Left lung (tissue), 10 donors: Measurements from ENCODE around the gene UHRF2. TPM values are rescaled to one million over a fixed set of nuclear protein-coding genes. Genes with fewer than 3 reads are reported as not detected.

Source experiments
- ATAC-seq: fragments of 200-7000 bp; cut with Tn5 transposase; one replicate; pipeline ENCODE4 v1.9.1; 2020; ENCODE audit warnings: moderate library complexity
- DNase-seq, 4 donors: peaks; one replicate each; pipeline ENCODE4 v3.0.0-alpha.2; 2013 to 2020
- H3K27ac ChIP-seq, 2 donors: fragments of 200-600 bp; sonication (generic) in 1 of 2; one replicate each; pipeline versions ENCODE4 v1.5.0 to v1.8.0; 2020 to 2021
- H3K27me3 ChIP-seq, 2 donors: fragments of 200-600 bp; sonication (generic) in 1 of 2; one replicate each; pipeline versions ENCODE4 v1.5.0 to v1.8.0; 2020 to 2021
- H3K36me3 ChIP-seq, 2 donors: fragments of 200-600 bp; sonication (generic) in 1 of 2; one replicate each; pipeline versions ENCODE4 v1.5.0 to v1.8.0; 2020 to 2021
- H3K4me1 ChIP-seq, 2 donors: fragments of 200-600 bp; one replicate each; pipeline ENCODE4 v1.8.0; 2021
- H3K4me3 ChIP-seq, 2 donors: fragments of 200-600 bp; sonication (generic) in 1 of 2; one replicate each; pipeline versions ENCODE4 v1.5.0 to v1.8.0; 2020 to 2021; ENCODE audit warnings: mild to moderate bottlenecking in 1 of 2
- H3K9me3 ChIP-seq, 2 donors: fragments of 200-600 bp; sonication (generic) in 1 of 2; one replicate each; pipeline versions ENCODE4 v1.5.0 to v1.8.0; 2020 to 2021
- CTCF ChIP-seq, 2 donors: fragments of 200-600 bp; sonication (generic) in 1 of 2; IDR thresholded peaks; one replicate each; pipeline versions ENCODE4 v1.5.0 to v1.8.0; 2021; ENCODE audit warnings: antibody characterized with exemption in 2 of 2
- intact Hi-C, 2 donors: fragments of 100-400 bp; cut with DNase I; formaldehyde crosslinking; loops; one replicate each; pipeline versions ENCODE4 v1.11.2 to v1.14.2; 2022
- polyA plus RNA-seq, 6 donors: library from polyadenylated mRNA; unstranded; fragments of 120-200 nt; gene quantifications; one replicate each; pipeline ENCODE4 v1.2.1, GENCODE V29; 2013; ENCODE audit not compliant: insufficient read length in 6 of 6
- total RNA-seq, 2 donors: library from RNA; stranded (reverse); fragmentation: NEBNext Ultra II Directional; extraction: Animal tissue kit (Norgen Biotek cat#: 25700); gene quantifications; one replicate each; pipeline ENCODE4 v1.2.1, GENCODE V29; 2021
- donor health status: DM: no; HTN: yes; CAD: no.
- donor health status: DM: no; HTN: no; CAD: no.

UHRF2 gene
- total and polyA plus RNA-seq, 8 donors, result 32.7 to 86.9 (median 67.4) TPM

- peaks cover 0 to 77% of the 10 kb centered on the region in 2 donors for H3K36me3 ChIP-seq
Observed at GRCh38 chr9:6498982-6499381, 86.0 kb downstream of the UHRF2 start.

GRCh38 chr9:6501526-6502210, 88.7 kb downstream of the UHRF2 start:
- Histone ChIP-seq H3K9me3 (no peaks in the 10 kb centered on the region), H3K27me3 (no peaks in the 10 kb centered on the region), H3K4me1 (no peaks in the 10 kb centered on the region), H3K36me3 (peaks cover 0 to 93% of the 10 kb centered on the region in 2 donors), H3K27ac (no peak overlapping the region), H3K4me3 (no peak overlapping the region)
- no peak for TF ChIP-seq CTCF (IDR thresholded peaks at IDR 0.05)
- no peak for ATAC-seq
- DNase-seq, result no peak
- intact Hi-C loops, result no loop called here

More at GRCh38 chr9:6498982-6499381, 86.0 kb downstream of the UHRF2 start:
- DNase-seq (no peak), ATAC-seq (no peak)
- Histone ChIP-seq H3K4me3 (no peak overlapping the region), H3K9me3 (no peaks in the 10 kb centered on the region), H3K4me1 (no peaks in the 10 kb centered on the region), H3K27me3 (no peaks in the 10 kb centered on the region), H3K27ac (no peak overlapping the region)
- intact Hi-C loops, result no loop called here
- no peak for TF ChIP-seq CTCF (IDR thresholded peaks at IDR 0.05)

DNA sequence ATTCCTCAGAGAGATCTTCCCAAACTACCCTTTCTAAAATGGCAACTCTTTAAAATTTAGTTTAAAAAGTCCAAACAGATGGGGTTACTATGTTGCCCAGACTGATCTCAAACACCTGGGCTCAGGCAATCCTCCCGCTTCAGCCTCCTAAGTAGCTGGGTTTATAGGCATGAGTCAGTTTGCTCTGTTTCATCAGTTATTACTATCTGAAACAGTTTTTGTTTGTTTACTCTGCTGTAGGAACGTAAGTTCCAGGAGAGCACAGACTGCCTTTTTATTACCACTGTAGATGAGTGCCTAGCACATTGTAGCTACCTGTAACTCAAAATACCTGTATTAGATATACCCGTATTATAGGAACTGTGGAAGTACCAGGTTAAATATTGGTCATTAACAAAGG, 89.4 kb downstream of the UHRF2 start:
- no peaks in the 10 kb centered on the region for H3K4me1 ChIP-seq
- no peak for DNase-seq
- peaks cover 0 to 93% of the 10 kb centered on the region in 2 donors for H3K36me3 ChIP-seq
- no peaks in the 10 kb centered on the region for H3K9me3 ChIP-seq
- H3K27me3 ChIP-seq, result no peaks in the 10 kb centered on the region
- intact Hi-C loops, result no loop called here
- no peak for TF ChIP-seq CTCF (IDR thresholded peaks at IDR 0.05)
- no peak overlapping the region for H3K27ac ChIP-seq
- no peak for ATAC-seq
- H3K4me3 ChIP-seq, result no peak overlapping the region

DNA sequence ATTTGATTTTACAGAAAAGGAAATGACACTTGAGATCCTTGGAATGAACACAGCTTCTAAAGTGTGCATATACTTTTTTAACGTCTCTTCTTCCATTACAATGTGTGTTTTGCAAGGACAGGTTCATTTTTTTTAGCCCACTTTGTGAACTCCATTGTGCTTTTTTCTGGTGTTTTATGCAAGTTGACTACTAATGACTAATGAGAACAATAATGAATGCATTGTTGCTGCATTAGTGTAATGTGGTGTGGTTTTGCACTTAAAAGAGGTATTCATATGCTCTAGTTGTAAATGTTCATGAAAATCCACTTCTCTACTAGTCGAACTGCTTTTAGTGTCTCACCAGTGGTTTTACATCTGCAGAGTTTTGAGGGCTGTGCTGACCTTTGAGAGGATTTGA, 93.6 kb downstream of the UHRF2 start:
- H3K4me3 ChIP-seq, result no peak overlapping the region
- intact Hi-C loops, result no loop called here
- H3K36me3 ChIP-seq, result peaks cover 0 to 65% of the 10 kb centered on the region in 2 donors
- DNase-seq (no peak), ATAC-seq (no peak)
- H3K27me3 ChIP-seq, result no peaks in the 10 kb centered on the region
- H3K9me3 ChIP-seq, result no peaks in the 10 kb centered on the region
- no peaks in the 10 kb centered on the region for H3K4me1 ChIP-seq
- H3K27ac ChIP-seq, result no peak overlapping the region
- TF ChIP-seq CTCF (IDR thresholded peaks at IDR 0.05), result no peak

DNA sequence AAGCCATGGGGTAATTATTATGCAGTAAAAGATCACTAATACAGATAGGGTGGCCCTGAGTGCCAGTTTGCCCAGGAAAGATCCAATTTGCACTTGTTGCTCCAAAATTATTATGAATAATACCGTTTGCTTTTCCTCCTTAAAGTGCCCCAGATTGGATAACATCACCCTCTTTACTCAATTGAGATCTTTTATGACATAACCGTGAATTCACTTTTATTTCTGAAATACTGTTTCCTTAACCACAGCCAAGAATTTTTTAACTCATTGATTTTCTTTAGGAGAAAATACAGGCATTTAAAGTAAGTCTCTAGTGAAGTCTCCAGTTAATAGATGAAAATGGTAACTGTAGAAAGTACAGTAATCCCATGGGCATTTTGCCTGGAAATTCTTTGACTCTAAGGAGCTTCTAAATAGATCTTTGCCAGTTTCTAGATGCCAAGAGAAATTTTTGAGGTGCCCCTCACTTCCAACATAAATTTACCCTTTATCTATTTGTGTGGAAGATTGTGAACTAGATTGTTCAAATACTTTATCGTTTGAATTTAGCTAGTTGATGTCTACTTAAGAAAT, 99.2 kb downstream of the UHRF2 start:
- Histone ChIP-seq H3K27me3 (no peaks in the 10 kb centered on the region), H3K4me3 (no peak overlapping the region), H3K36me3 (peaks cover 0 to 15% of the 10 kb centered on the region in 2 donors), H3K4me1 (no peaks in the 10 kb centered on the region), H3K9me3 (no peaks in the 10 kb centered on the region), H3K27ac (no peak overlapping the region)
- ATAC-seq (no peak), DNase-seq (no peak)
- TF ChIP-seq CTCF (IDR thresholded peaks at IDR 0.05), result no peak
- intact Hi-C loops, result no loop called here
